Left lung (tissue), 10 donors: ENCODE data around the gene TRIM59. TPM values are rescaled to one million over a fixed set of nuclear protein-coding genes. Genes with fewer than 3 reads are reported as not detected.

Source experiments
- ATAC-seq: fragments of 200-7000 bp; cut with Tn5 transposase; one replicate; pipeline ENCODE4 v1.9.1; 2020; ENCODE audit warnings: moderate library complexity
- DNase-seq, 4 donors: peaks; one replicate each; pipeline ENCODE4 v3.0.0-alpha.2; 2013 to 2020
- H3K27ac ChIP-seq, 2 donors: fragments of 200-600 bp; sonication (generic) in 1 of 2; one replicate each; pipeline versions ENCODE4 v1.5.0 to v1.8.0; 2020 to 2021
- H3K27me3 ChIP-seq, 2 donors: fragments of 200-600 bp; sonication (generic) in 1 of 2; one replicate each; pipeline versions ENCODE4 v1.5.0 to v1.8.0; 2020 to 2021
- H3K36me3 ChIP-seq, 2 donors: fragments of 200-600 bp; sonication (generic) in 1 of 2; one replicate each; pipeline versions ENCODE4 v1.5.0 to v1.8.0; 2020 to 2021
- H3K4me1 ChIP-seq, 2 donors: fragments of 200-600 bp; one replicate each; pipeline ENCODE4 v1.8.0; 2021
- H3K4me3 ChIP-seq, 2 donors: fragments of 200-600 bp; sonication (generic) in 1 of 2; one replicate each; pipeline versions ENCODE4 v1.5.0 to v1.8.0; 2020 to 2021; ENCODE audit warnings: mild to moderate bottlenecking in 1 of 2
- H3K9me3 ChIP-seq, 2 donors: fragments of 200-600 bp; sonication (generic) in 1 of 2; one replicate each; pipeline versions ENCODE4 v1.5.0 to v1.8.0; 2020 to 2021
- CTCF ChIP-seq, 2 donors: fragments of 200-600 bp; sonication (generic) in 1 of 2; IDR thresholded peaks; one replicate each; pipeline versions ENCODE4 v1.5.0 to v1.8.0; 2021; ENCODE audit warnings: antibody characterized with exemption in 2 of 2
- intact Hi-C, 2 donors: fragments of 100-400 bp; cut with DNase I; formaldehyde crosslinking; loops; one replicate each; pipeline versions ENCODE4 v1.11.2 to v1.14.2; 2022
- polyA plus RNA-seq, 6 donors: library from polyadenylated mRNA; unstranded; fragments of 120-200 nt; gene quantifications; one replicate each; pipeline ENCODE4 v1.2.1, GENCODE V29; 2013; ENCODE audit not compliant: insufficient read length in 6 of 6
- total RNA-seq, 2 donors: library from RNA; stranded (reverse); fragmentation: NEBNext Ultra II Directional; extraction: Animal tissue kit (Norgen Biotek cat#: 25700); gene quantifications; one replicate each; pipeline ENCODE4 v1.2.1, GENCODE V29; 2021
- donor health status: DM: no; HTN: yes; CAD: no.
- donor health status: DM: no; HTN: no; CAD: no.

Gene TRIM59
- total and polyA plus RNA-seq, 8 donors: 4.3 to 29.3 (median 20.6) TPM

GRCh38 chr3:160482796-160483195 lies 33.2 kb upstream of the TRIM59 start:
- Histone ChIP-seq H3K4me1 (no peaks in the 10 kb centered on the region), H3K9me3 (no peaks in the 10 kb centered on the region), H3K27me3 (no peaks in the 10 kb centered on the region), H3K4me3 (no peak overlapping the region), H3K36me3 (no peaks in the 10 kb centered on the region), H3K27ac (no peak overlapping the region)
- TF ChIP-seq CTCF (IDR thresholded peaks at IDR 0.05): no peak
- intact Hi-C loops: no loop called here
- DNase-seq (no peak), ATAC-seq (no peak)

GRCh38 chr3:160481856-160482255 lies 32.3 kb upstream of the TRIM59 start:
- ATAC-seq: no peak
- Histone ChIP-seq H3K4me3 (no peak overlapping the region), H3K36me3 (no peaks in the 10 kb centered on the region), H3K4me1 (no peaks in the 10 kb centered on the region), H3K27me3 (no peaks in the 10 kb centered on the region), H3K9me3 (no peaks in the 10 kb centered on the region), H3K27ac (no peak overlapping the region)
- no peak for DNase-seq
- intact Hi-C loops: no loop called here
- no peak for TF ChIP-seq CTCF (IDR thresholded peaks at IDR 0.05)

GRCh38 chr3:160480931-160481330 lies 31.3 kb upstream of the TRIM59 start:
- ATAC-seq: no peak
- DNase-seq: no peak
- no peak overlapping the region for H3K4me3 ChIP-seq
- intact Hi-C loops: no loop called here
- no peaks in the 10 kb centered on the region for H3K36me3 ChIP-seq
- H3K4me1 ChIP-seq: no peaks in the 10 kb centered on the region
- no peak overlapping the region for H3K27ac ChIP-seq
- H3K9me3 ChIP-seq: no peaks in the 10 kb centered on the region
- no peaks in the 10 kb centered on the region for H3K27me3 ChIP-seq
- TF ChIP-seq CTCF (IDR thresholded peaks at IDR 0.05): no peak

- ATAC-seq: no peak
- H3K9me3 ChIP-seq: no peaks in the 10 kb centered on the region
- H3K36me3 ChIP-seq: no peaks in the 10 kb centered on the region
- no peak for TF ChIP-seq CTCF (IDR thresholded peaks at IDR 0.05)
- no peak for DNase-seq
- intact Hi-C loops: no loop called here
- no peaks in the 10 kb centered on the region for H3K27me3 ChIP-seq
- no peak overlapping the region for H3K27ac ChIP-seq
- H3K4me1 ChIP-seq: no peaks in the 10 kb centered on the region
- no peak overlapping the region for H3K4me3 ChIP-seq
Measured at GRCh38 chr3:160479376-160479775, 29.8 kb upstream of the TRIM59 start.

- Histone ChIP-seq H3K27ac (no peak overlapping the region), H3K9me3 (no peaks in the 10 kb centered on the region), H3K4me3 (no peak overlapping the region), H3K36me3 (no peaks in the 10 kb centered on the region), H3K4me1 (no peaks in the 10 kb centered on the region), H3K27me3 (no peaks in the 10 kb centered on the region)
- intact Hi-C loops: no loop called here
- ATAC-seq (no peak), DNase-seq (no peak)
- no peak for TF ChIP-seq CTCF (IDR thresholded peaks at IDR 0.05)
Measured at GRCh38 chr3:160478338-160478737, 28.8 kb upstream of the TRIM59 start.
